Activated T-helper 17 cell treated with anti-CD3 and anti-CD28 coated beads, Interleukin-2, amount 50 U/mL, for 72 hours (primary cell): ENCODE measurements around the gene EFCAB5. TPM values are rescaled to one million over a fixed set of nuclear protein-coding genes. Genes with fewer than 3 reads are reported as not detected.
"Not testable (repeated sequence)": the region's sequence is repeated elsewhere in the genome, so short reads cannot be mapped to it uniquely, and the experiment has no call there.

ENCODE experiments used
- ATAC-seq: fragments of 150-1000 bp; cut with Tn5 transposase; replicated peaks from 2 replicates; pipeline ENCODE4 v1.10.0; 2021; ENCODE audit warnings: mild to moderate bottlenecking, moderate library complexity
- H3K27ac Mint-ChIP-seq: one replicate; pipeline ENCODE4 v1.8.0; 2022; ENCODE audit warnings: mixed read lengths
- H3K27me3 Mint-ChIP-seq: one replicate; pipeline ENCODE4 v1.8.0; 2022; ENCODE audit warnings: mixed read lengths
- H3K36me3 Mint-ChIP-seq: one replicate; pipeline ENCODE4 v1.8.0; 2022; ENCODE audit warnings: low read depth, mild to moderate bottlenecking, mixed read lengths
- H3K4me1 Mint-ChIP-seq: one replicate; pipeline ENCODE4 v1.8.0; 2022; ENCODE audit warnings: mixed read lengths
- H3K4me3 Mint-ChIP-seq: one replicate; pipeline ENCODE4 v1.8.0; 2022; ENCODE audit warnings: mild to moderate bottlenecking, mixed read lengths
- H3K9me3 Mint-ChIP-seq: one replicate; pipeline ENCODE4 v1.8.0; 2022; ENCODE audit warnings: mixed read lengths
- total RNA-seq, 2 donors: library from RNA; stranded (reverse); gene quantifications; one replicate each; pipeline ENCODE4 v1.2.3, GENCODE V29; 2022

Gene EFCAB5
- total RNA-seq, 2 donors from 2014 or later: 1.1 to 1.8 TPM

GRCh38 chr17:30011934-30012333, 70.5 kb downstream of the EFCAB5 start:
- H3K4me3 Mint-ChIP-seq, ATAC-seq, H3K27me3 Mint-ChIP-seq, H3K27ac Mint-ChIP-seq, H3K9me3 Mint-ChIP-seq, H3K36me3 Mint-ChIP-seq, H3K4me1 Mint-ChIP-seq: not testable (repeated sequence)

GRCh38 chr17:30021708-30022317, 80.4 kb downstream of the EFCAB5 start:
- H3K4me3 Mint-ChIP-seq: no peak overlapping the region
- H3K4me1 Mint-ChIP-seq: no peaks in the 10 kb centered on the region

GRCh38 chr17:30025325-30025724, 83.9 kb downstream of the EFCAB5 start:
- not testable (repeated sequence) for H3K27me3 Mint-ChIP-seq, H3K4me1 Mint-ChIP-seq, H3K4me3 Mint-ChIP-seq

More at GRCh38 chr17:30021708-30022317, 80.4 kb downstream of the EFCAB5 start:
- Mint-ChIP-seq H3K9me3 (no peaks in the 10 kb centered on the region), H3K36me3 (no peaks in the 10 kb centered on the region), H3K27me3 (peaks cover 4% of the 10 kb centered on the region), H3K27ac (no peak overlapping the region)
- peak; percentile 51 for ATAC-seq

GRCh38 chr17:30027676-30028075, 86.2 kb downstream of the EFCAB5 start:
- H3K4me3 Mint-ChIP-seq: no peak overlapping the region
- H3K27ac Mint-ChIP-seq: no peak overlapping the region
- H3K27me3 Mint-ChIP-seq: no peaks in the 10 kb centered on the region
- no peak for ATAC-seq
- H3K4me1 Mint-ChIP-seq: no peaks in the 10 kb centered on the region
- no peaks in the 10 kb centered on the region for H3K9me3 Mint-ChIP-seq
- no peaks in the 10 kb centered on the region for H3K36me3 Mint-ChIP-seq

More at GRCh38 chr17:30025325-30025724, 83.9 kb downstream of the EFCAB5 start:
- not testable (repeated sequence) for H3K27ac Mint-ChIP-seq, H3K36me3 Mint-ChIP-seq, H3K9me3 Mint-ChIP-seq, ATAC-seq

- H3K27ac Mint-ChIP-seq: no peak overlapping the region
- ATAC-seq: peak; percentile 42
Observed at GRCh38 chr17:30031214-30031869, 89.9 kb downstream of the EFCAB5 start.

GRCh38 chr17:30035369-30035768, 93.9 kb downstream of the EFCAB5 start:
- no peak overlapping the region for H3K4me3 Mint-ChIP-seq
- no peak overlapping the region for H3K27ac Mint-ChIP-seq

More at GRCh38 chr17:30031214-30031869, 89.9 kb downstream of the EFCAB5 start:
- no peaks in the 10 kb centered on the region for H3K27me3 Mint-ChIP-seq
- no peaks in the 10 kb centered on the region for H3K9me3 Mint-ChIP-seq
- no peaks in the 10 kb centered on the region for H3K36me3 Mint-ChIP-seq
- no peaks in the 10 kb centered on the region for H3K4me1 Mint-ChIP-seq
- H3K4me3 Mint-ChIP-seq: no peak overlapping the region

GRCh38 chr17:30040719-30041518, 99.5 kb downstream of the EFCAB5 start:
- H3K9me3 Mint-ChIP-seq: peaks cover 14% of the 10 kb centered on the region
- H3K27me3 Mint-ChIP-seq: peaks cover 18% of the 10 kb centered on the region
- not testable (repeated sequence) for H3K4me1 Mint-ChIP-seq, H3K36me3 Mint-ChIP-seq, H3K4me3 Mint-ChIP-seq, ATAC-seq
- H3K27ac Mint-ChIP-seq: peak overlapping the region; percentile 74

More at GRCh38 chr17:30035369-30035768, 93.9 kb downstream of the EFCAB5 start:
- ATAC-seq: no peak
- H3K4me1 Mint-ChIP-seq: no peaks in the 10 kb centered on the region
- H3K27me3 Mint-ChIP-seq: peaks cover 6% of the 10 kb centered on the region
- H3K36me3 Mint-ChIP-seq: no peaks in the 10 kb centered on the region
- peaks cover 2% of the 10 kb centered on the region for H3K9me3 Mint-ChIP-seq

- Mint-ChIP-seq H3K27ac (no peak overlapping the region), H3K4me1 (no peaks in the 10 kb centered on the region), H3K4me3 (no peak overlapping the region), H3K9me3 (peaks cover 14% of the 10 kb centered on the region), H3K36me3 (no peaks in the 10 kb centered on the region), H3K27me3 (peaks cover 18% of the 10 kb centered on the region)
- no peak for ATAC-seq
Observed at GRCh38 chr17:30041551-30041950, 100.1 kb downstream of the EFCAB5 start.

GRCh38 chr17:30062372-30062771, 120.9 kb downstream of the EFCAB5 start:
- Mint-ChIP-seq H3K27me3 (peaks cover 21% of the 10 kb centered on the region), H3K4me3 (no peak overlapping the region), H3K9me3 (peaks cover 17% of the 10 kb centered on the region), H3K27ac (no peak overlapping the region), H3K36me3 (no peaks in the 10 kb centered on the region), H3K4me1 (no peaks in the 10 kb centered on the region)
- no peak for ATAC-seq

GRCh38 chr17:30064738-30065137, 123.3 kb downstream of the EFCAB5 start:
- H3K27ac Mint-ChIP-seq: no peak overlapping the region
- H3K36me3 Mint-ChIP-seq: no peaks in the 10 kb centered on the region
- peaks cover 24% of the 10 kb centered on the region for H3K27me3 Mint-ChIP-seq
- H3K4me1 Mint-ChIP-seq: no peaks in the 10 kb centered on the region
- no peak overlapping the region for H3K4me3 Mint-ChIP-seq
- ATAC-seq: no peak
- H3K9me3 Mint-ChIP-seq: peaks cover 19% of the 10 kb centered on the region

- Mint-ChIP-seq H3K4me1 (no peaks in the 10 kb centered on the region), H3K27me3 (peaks cover 14% of the 10 kb centered on the region), H3K36me3 (no peaks in the 10 kb centered on the region), H3K27ac (no peak overlapping the region), H3K9me3 (peaks cover 19% of the 10 kb centered on the region), H3K4me3 (no peak overlapping the region)
- no peak for ATAC-seq
Observed at GRCh38 chr17:30068465-30068864, 127.0 kb downstream of the EFCAB5 start.

- Mint-ChIP-seq H3K4me1 (no peaks in the 10 kb centered on the region), H3K27me3 (peaks cover 17% of the 10 kb centered on the region), H3K27ac (no peak overlapping the region), H3K36me3 (no peaks in the 10 kb centered on the region), H3K4me3 (no peak overlapping the region), H3K9me3 (no peaks in the 10 kb centered on the region)
- no peak for ATAC-seq
Observed at GRCh38 chr17:30074254-30074653, 132.8 kb downstream of the EFCAB5 start.

- Mint-ChIP-seq H3K9me3 (no peaks in the 10 kb centered on the region), H3K4me1 (no peaks in the 10 kb centered on the region), H3K4me3 (no peak overlapping the region), H3K27me3 (peaks cover 17% of the 10 kb centered on the region), H3K36me3 (no peaks in the 10 kb centered on the region), H3K27ac (no peak overlapping the region)
- ATAC-seq: no peak
Observed at GRCh38 chr17:30074730-30075129, 133.3 kb downstream of the EFCAB5 start.

GRCh38 chr17:30082773-30083172, 141.3 kb downstream of the EFCAB5 start:
- Mint-ChIP-seq H3K27ac (no peak overlapping the region), H3K9me3 (no peaks in the 10 kb centered on the region), H3K27me3 (peaks cover 16% of the 10 kb centered on the region), H3K4me1 (no peaks in the 10 kb centered on the region), H3K4me3 (no peak overlapping the region), H3K36me3 (no peaks in the 10 kb centered on the region)
- ATAC-seq: no peak

GRCh38 chr17:30084788-30085187, 143.4 kb downstream of the EFCAB5 start:
- H3K36me3 Mint-ChIP-seq: no peaks in the 10 kb centered on the region
- H3K4me3 Mint-ChIP-seq: no peak overlapping the region
- H3K9me3 Mint-ChIP-seq: no peaks in the 10 kb centered on the region
- no peak overlapping the region for H3K27ac Mint-ChIP-seq
- H3K4me1 Mint-ChIP-seq: no peaks in the 10 kb centered on the region
- ATAC-seq: no peak
- H3K27me3 Mint-ChIP-seq: peaks cover 19% of the 10 kb centered on the region
